ENCODE measurements around the gene INTS15.
"Not testable (repeated sequence)": the region's sequence is repeated elsewhere in the genome, so short reads cannot be mapped to it uniquely, and the experiment has no call there.

The INTS15 gene

DNA sequence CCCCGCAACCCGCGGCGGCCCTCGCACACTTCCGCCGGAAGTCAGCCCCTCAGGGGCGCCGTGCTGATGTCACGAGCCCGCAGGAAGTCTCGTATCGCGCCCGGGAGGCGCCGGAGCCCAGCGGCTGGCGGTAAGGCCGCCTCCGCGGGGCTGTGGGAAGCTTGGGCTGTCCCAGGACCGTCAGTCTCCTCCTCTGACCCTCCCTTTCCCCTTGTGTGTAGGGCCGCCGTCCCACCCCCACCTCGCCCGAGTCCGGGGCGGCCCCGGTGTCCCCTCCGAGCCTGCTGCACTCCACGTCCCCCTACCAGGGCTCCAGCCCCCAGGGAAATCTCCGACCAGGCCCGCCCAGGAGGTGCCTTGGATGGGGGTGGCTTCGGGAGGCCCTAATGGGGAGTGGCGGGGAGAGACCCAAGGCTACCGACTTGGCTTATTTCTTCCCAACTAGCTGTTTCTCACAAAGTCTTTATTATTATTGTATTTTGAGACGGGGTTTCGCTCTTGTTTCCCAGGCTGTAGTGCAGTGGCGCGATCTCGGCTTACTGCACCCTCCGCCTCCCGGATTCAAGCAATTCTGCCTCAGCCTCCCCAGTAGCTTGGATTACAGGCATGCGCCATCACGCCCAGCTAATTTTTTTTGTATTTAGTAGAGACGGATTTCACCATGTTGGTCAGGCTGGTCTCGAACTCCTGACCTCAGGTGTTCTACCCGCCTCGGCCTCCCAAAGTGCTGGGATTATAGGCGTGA is 12.3 kb upstream of the INTS15 start, which contains the start of gene ZDHHC4:
Gene ZDHHC4, plus strand, starts transcription at position 86 of the 745 bp plus-strand sequence. CDS start 3,108 bp downstream, outside the sequence.
- DNase-seq, result peak; percentile 88 to 90

DNA sequence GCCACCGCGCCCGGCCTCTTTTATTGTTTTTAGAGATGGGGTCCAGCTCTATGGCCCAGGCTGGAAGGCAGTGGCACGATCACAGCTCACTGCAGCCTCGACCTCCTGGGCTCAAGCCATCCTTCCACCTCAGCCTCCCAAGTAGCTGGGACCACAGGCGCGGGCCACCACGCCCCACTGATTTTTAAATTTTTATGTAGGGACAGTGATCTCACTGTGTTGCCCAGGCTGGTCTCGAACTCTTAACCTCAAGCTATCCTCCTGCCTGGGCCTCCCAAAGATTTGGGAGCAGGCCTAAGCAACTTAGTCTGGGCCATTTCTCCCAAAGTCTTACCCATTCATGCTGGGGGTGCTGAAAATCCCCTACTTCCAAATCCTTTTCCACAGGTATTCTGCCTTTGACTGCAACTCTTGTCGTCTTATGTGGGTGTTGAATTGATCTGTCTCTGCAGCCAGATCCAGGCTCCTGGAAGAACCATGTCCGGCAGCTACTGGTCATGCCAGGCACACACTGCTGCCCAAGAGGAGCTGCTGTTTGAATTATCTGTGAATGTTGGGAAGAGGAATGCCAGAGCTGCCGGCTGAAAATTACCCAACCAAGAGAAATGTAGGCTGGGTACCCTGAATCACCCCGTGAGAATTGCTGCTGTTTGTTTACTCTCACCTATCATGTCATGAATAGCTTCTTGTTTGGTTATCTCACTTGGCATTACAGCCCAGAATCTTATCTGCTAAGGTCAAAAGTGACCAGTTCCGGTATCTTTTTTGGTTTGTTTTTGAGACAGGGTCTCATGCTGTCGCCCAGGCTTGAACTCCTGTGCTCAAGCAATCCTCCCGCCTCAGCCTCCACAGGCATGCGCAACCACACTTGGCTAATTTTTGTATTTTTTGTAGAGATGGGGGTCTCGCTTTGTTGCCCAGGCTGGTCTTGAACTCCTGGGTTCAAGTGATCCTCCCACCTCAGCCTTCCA is 11.4 kb upstream of the INTS15 start:
- DNase-seq, result no peak

DNA sequence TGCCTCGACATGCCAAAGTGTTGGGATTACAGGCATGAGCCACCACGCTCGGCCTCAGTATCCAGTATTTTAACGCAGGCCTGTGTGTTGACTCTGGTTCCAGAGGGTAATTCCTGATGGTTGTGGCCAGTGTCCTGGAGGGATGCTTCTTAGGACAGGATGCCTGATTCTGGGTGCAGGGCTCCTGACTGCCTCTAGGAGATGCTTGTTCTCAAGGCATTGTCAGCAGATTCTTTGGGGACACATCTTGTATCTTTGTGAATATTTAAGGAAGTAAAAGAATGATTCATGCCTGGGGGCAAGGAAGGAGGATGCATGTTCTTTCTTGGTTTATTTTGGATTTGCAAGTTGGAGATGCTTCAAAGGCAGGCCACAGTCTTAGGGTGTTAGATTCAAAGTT is 10.4 kb upstream of the INTS15 start:
- no peak for DNase-seq

DNA sequence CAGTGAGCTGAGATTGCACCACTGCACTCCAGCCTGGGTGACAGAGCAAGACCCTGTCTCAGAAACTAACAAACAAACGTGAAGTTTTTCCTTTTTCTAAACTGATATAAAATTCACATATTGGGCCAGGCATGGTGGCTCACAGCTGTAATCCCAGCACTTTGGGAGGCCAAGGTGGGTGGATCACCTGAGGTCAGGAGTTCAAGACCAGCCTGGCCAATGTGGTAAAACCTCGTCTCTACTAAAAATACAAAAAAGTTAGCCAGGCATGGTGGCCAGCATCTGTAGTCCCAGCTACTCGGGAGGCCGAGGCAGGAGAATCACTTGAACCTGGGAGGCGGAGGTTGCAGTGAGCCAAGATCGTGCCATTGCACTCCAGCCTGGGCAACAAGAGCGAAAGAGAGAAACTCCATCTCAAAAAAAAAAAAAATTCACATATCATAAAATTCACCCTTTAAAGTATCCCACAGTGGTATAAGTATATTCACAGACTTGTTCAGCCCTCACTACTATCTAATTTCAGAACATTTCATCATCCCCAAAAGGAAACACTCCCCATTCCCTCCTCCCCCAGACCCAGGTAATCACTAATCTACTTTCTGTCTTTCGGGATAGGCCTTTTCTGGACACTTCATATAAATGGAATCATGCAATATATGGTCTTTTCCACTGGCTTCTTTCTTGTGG is 3.9 kb upstream of the INTS15 start:
- DNase-seq, result not testable (repeated sequence)

DNA sequence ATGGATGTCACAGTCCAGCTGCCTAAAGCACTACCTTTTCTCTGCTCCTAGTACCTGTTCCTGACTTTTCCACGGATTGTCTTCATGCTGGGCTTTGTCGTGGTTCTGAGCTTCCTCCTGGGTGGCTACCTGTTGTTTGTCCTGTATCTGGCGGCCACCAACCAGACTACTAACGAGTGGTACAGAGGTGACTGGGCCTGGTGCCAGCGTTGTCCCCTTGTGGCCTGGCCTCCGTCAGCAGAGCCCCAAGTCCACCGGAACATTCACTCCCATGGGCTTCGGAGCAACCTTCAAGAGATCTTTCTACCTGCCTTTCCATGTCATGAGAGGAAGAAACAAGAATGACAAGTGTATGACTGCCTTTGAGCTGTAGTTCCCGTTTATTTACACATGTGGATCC is 1.3 kb upstream of the INTS15 start:
- DNase-seq, result no peak

DNA sequence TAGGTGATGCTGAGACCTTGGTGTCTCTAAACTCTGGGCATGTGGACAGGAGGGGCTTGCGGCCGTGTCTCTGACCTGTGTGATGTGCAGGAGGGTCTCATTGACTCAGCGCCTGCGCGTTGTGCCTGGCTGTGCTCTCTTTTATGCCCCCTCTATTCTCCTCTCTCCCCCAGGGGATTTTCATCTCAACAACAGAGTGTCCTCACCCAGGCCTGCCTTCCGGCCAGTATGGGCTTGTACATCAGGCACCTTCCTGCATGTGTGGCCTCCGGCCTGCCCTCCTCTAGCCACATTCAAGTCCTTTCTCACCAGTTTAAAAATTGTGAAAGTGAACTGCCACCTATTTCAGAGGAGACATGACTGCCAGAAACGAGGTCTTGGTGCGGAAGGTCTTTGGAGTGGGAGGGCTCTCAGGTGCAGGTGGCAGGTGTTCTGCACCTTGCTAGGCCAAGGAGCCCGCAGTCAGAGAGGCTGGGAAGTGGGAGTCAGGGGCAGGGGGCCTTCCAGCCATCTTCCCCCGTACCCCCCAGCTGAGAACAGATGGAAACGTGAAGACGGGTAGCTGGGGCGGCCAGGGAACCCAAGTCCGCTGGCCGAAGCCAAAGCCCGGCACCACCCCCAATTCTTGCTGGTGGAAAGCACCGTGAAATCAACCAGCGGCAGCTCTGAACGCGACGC is 531 bp upstream of the INTS15 start:
- no peak for DNase-seq

DNA sequence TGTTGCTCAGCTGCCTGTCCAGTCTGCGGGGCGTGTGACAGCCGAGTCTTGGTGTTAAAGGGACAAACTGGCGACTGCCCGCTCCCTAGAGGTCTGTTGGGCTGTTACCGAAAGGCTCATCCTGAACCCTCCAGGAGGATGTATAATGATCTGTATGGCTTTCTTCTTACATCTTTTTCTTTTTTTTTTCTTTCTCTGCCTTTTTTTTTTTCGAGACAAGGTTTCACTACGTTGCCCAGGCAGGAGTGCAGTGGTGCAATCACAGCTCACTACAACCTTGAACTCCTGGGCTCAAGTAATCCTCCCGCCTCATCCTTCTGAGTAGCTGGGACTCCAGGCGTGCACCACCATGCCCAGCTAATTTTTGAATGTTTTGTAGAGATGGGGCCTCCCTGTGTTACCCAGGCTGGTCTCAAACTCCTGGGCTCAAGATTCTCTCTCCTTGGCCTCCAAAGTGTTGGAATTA is 857 bp downstream of the INTS15 start:
- peak in 1 of 2 donors; percentile 3 for DNase-seq

DNA sequence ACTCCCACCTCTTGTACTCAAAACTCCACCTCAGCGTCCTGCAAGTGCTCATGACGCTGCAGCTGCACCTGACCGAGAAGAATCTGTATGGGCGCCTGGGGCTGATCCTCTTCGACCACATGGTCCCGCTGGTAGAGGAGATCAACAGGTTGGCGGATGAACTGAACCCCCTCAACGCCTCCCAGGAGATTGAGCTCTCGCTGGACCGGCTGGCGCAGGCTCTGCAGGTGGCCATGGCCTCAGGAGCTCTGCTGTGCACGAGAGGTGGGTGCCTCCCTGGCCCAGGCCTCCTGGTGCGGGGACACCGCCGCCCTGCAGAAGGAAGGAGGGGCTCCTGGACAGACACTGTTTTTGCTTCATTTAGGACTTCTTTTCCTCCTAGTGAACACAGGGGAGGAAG is 10.3 kb downstream of the INTS15 start:
- no peak for DNase-seq

DNA sequence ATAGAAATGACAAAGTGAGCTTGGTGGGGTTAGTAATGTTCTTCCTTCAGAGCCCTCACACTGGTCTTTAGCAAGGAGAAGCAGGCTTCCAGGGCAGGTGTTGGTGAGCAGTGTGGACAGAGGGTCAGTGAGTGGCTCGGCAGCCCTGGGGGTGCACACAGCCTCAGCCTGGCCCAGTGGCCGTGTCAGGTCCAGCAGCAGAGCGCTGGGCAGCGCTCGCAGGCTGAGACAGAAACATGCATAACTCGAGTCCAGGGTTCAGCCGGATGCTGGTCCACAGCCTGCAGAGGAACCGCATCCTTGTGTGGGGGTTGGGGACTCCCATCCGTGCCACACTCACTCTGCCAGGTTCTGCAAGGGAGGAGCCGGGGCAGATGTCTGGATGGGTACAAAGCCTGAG is 14.6 kb downstream of the INTS15 start:
- no peak for DNase-seq

DNA sequence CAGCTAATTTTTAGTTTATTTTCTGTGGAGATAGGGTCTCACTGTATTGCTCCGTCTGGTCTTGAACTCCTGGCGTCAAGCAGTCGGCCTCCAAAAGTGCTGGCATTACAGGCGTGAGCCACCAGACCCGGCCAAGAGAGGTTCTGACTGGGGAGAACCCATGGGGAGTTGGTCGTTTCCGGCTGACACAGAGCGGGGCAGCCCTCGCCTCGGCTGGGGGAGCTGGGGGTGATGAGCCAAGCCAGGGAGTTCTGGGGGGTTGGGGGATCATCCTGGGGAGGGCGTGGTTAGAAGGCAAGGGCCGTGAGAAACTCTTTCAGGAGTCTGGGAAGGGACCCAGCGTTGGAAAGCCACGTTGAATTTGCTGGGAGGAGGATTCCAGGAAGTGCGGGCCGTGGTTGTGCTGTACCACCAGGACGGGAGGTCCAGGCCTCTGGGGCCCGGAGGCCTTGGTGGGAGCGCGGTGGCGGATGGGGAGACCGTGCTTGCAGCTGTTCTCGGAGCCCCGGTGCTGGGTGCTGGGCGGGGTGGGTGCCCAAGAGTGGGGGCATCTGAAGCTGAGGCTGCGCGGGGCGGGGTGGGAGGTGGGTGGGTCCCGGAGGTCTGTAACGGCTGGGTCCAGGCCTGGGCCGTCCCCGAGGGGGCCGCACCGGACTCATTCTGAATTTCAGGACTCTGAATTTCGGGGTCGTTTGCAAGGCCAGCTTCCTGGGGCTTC is 17.2 kb downstream of the INTS15 start:
- DNase-seq, result no peak

DNA sequence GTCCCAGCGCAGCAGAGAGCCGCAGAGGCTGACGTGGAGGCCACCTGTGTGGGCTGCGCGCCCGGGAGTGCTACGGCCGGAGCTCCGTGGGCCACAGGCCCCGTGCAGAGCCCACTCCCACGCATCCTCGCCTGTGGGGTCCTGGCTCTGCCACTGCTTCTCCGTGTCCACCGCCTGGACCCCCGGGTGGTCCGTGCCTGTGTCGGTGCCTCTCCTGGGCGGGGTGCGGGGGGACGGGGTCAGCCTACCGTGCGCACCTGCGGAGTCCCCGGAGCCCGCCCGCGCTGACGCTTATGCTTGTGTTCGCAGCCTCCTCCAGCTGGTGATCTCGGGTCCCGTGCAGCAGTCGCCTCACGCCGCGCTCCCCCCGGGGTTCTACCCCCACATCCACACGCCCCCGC is 17.8 kb downstream of the INTS15 start:
- no peak for DNase-seq

DNA sequence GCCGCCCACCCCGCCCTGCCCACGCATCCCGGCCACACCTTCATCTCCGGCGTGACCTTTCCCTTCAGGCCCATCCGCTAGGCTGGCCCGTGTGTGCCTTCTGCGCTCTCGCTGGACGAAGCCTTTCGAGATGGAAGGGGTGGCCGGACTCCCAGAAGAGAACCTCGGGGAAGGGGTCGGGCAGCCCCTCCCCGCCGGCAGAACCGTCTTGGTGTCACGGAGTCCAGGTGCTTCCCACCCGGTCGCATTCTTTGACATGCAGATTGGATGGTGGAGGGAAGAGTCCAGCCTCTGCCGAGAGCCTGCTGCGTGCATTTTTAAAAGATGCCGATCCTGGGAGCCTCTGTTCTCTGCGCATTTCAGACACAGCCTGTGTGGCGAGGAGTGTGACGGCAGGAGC is 18.3 kb downstream of the INTS15 start:
- DNase-seq, result no peak

DNA sequence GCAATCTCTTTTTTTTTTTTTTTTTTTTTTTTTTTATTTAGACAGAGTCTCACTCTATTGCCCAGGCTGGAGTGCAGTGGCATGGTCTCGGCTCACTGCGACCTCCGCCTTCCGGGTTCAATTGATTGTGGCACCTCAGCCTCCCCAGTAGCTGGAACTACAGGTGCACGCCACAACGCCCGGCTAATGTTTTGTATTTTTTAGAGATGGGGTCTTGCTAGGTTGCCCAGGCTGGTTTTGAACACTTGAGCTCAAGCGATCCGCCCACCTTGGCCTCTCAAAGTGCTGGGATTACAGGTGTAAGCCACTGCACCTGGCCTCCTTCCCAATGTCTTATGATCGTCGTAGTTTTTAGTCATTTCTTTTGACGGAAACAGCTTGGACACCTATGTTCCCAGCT is 19.0 kb downstream of the INTS15 start:
- DNase-seq, result no peak

DNA sequence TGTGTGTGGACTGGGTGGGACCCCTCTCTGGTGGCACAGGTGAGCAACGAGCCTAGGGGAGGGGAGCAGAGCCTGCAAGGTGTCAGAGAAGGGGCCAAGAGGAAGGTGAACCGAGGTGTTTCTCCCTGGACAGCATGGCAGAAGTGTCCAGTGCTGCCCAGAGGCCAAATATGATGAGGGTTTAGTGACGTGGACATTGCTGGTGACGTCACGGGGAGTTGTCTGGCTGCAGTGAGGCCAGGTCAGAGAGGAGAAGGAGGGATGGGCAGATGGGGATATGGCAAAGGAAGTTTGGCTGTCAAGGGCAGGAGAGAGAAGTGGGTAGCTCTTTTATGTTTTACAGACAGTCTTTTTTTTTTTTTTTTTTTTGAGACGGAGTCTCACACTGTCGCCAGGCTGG is 23.0 kb downstream of the INTS15 start:
- DNase-seq, result no peak

DNA sequence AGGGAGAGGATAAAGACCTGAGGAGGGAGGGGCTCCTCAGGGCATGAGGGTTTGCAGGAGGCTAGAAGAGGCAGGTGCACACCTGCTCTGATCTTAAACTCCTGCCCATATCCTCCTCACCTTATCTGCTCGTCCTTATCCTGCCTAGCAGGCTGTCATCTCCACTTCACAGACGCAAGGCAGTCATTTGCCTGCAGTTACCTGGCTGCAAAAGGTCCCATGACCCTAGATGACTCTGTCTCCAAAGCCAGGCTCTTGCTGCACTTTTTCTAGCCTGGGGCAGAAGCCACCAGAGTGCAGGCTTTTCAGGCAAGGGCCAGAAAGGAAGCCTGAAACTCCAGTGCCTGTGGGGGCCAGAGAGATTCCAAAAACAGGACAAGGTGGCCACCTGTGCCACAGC is 23.9 kb downstream of the INTS15 start:
- DNase-seq, result no peak

DNA sequence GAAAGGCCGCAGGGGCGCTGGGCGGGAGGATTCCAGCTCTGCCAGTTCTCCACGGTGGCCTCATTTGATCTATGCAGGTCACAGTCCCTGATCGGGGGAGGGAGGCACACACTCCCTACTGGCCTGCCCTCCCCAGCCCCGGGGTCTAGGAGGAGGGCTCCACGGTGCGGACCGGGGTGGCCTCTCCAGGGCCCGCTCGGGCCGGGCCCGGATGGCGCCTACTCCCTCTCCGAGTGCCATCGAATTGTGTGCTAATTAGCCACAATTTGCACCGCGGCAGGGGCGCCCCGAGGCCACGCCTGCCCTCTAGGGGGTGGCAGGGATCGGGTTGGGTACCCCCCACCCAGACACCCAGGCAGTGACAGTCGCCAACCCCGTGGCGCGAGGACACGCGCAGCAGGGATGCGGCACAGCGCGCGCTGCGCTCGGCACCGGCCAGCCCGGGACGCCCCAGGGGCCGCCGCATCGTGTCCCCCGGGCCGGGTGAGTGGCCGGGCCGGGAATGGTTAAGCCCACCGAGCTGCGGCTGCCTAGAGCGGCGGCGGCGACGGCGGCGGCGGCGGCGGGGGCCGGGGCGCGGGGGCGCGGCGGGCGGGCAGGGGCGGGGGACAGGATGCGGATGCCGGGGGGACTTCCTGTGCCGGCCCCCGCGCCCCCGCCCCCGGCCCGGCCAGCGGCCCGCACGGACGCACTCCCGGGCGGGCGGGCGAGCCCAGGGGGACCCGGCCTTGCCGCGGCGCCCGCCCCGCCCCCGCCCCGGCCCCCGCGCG is 25.3 kb downstream of the INTS15 start, which contains the start of gene ZNF853:
Gene ZNF853, plus strand, starts transcription at position 658 of the 770 bp plus-strand sequence. CDS start 565 bp downstream, outside the sequence.
- peak in 1 of 2 donors; percentile 35 for DNase-seq

DNA sequence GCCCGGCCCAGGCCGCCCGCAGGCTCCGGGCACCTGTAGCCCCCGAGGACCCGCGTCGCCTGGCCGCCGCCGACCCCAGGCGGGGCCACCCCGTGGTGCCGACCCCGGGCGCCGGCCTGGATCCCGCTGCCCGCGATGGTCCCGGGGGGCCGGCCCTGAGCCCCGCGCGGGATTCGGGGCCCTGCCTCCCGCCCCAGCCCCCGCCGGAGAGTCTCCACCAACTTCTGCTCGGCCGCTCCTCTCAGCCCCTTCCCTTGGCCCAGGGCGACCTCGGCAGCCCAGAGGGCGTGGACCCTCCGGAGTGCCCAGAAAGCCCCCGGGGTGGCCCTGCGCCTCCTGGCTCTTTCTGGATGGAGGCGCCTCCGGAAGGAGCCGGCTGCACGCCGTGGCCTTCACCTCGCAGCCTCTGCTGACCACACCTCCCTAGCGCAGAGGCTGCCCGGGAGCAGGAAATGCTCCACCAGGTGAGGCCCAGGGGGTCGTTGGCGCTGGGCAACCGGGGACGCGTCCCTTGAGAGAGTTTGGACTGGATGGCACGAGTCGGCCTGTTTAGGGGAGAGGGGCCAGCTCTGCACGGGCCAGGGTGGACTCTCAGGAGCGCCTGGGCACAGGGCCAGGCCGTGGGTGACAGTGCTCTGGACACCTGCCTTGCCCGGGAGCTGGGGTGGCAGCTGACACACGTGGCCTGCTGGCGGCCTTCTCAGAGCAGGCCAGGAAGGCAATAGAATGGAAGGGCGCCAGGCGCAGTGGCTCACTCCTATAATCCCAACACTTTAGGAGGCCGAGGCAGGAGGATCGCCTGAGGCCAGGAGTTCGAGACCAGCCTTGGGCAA is 26.1 kb downstream of the INTS15 start:
- no peak for DNase-seq

DNA sequence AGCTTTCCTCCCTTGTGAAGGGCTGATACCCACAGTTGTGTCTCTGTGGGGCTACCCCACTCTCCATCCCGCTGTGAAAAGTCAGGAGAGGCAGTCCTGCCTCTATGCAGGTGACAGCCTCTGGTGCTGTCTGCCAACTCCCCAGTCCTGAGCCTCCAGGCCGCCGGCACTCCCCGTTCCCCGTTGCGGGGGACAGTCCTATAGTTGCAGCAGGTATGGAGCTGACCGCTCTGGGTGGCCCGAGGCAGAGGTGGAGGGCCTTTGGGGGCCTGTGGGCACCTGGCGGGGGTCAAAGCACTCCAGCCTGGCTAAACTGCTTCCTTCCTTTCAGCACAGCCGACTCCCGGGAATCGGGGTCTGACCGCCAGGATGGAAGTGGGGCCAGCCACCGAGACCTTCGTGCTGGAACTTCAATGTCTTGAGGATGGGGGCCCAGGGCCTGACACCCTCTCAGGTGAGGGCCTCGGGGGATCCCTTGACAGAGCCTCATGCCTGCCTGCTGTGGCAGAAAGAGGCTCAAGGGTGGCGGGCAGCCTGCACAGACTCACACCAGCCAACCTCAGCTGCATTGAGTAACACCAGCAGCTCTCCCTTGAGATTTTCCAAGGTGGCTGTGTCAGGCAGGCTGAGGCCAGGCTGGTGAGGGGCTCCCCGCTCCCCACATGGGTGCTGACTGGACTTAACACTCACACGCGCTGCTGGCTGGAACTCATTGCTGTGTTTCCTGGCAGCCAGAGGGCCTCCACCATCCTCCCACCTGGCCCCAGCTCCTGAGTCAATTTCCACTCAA is 27.2 kb downstream of the INTS15 start:
- DNase-seq, result no peak

DNA sequence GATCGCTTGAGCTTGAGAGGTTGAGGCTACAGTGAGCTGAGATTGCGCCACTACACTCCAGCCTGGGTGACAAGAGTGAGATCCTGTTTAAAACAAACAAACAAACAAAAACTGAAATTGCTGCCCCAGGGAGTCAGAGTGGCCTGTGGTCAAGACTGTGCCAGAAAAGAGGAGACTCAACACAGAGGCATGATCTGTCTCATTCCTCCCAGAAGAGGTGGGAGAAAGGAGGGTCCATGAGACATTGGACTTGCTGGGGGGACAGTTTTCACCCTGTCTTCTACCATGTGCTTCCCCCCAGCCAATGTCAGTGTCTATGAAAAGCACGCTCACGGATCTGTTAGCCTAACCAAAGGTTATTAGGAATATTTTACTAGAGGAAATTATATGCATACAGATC is 28.8 kb downstream of the INTS15 start:
- no peak for DNase-seq
